ENCODE results near the gene WNK4.
A peak's percentile ranks its signal among the peaks of the same experiment; 100 is the strongest.
"Not testable (repeated sequence)": the region's sequence is repeated elsewhere in the genome, so short reads cannot be mapped to it uniquely, and the experiment has no call there.

The WNK4 gene

DNA sequence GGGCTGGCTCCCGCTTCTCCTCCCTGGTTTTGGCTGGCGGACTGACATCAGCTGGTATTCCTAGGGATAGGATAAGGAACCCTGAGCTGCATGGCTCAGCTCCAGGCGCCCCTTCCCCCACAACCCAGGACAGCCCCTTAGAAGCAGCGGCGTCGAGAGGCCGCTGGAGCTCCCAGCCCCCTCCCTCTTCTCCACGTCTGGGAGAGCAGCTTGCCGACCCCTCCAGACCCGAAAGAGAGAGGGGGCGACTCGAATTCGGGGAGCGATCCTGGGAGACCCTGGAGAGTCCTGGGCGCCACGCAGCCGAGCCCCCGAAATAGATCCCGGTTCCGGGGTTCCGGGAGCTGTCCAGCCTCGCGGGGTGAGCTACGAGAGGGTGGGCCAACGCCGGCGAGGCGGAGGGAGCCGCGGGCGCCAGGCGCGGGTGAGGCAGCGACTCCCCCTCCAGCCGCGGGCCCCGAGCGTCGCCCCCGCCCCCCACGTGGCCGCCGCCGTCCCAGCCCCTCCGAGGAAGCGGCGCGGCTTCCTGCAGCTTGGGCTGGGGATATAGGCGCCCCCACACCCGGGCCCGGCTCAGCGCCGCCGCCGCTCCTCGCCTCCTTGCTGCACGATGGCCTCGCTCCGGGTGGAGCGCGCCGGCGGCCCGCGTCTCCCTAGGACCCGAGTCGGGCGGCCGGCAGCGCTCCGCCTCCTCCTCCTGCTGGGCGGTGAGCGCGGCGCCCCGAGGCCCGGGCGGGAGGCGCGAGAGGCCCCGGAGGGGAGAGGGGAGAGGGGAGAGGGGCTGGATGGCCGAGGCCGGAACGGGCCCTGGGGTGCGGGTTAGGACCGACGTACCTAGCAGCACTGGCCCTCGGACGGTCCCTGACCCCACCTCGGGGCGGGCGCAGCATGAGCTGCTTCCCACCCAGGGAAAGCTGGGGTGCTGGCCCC lies 19.5 kb upstream of the WNK4 start, which contains the start of gene RAMP2:
TSS of gene RAMP2 (plus strand) at position 576 of the 930 bp plus-strand sequence. CDS start at position 611, 35 bp downstream.
- TF ChIP-seq, protein P1, sequence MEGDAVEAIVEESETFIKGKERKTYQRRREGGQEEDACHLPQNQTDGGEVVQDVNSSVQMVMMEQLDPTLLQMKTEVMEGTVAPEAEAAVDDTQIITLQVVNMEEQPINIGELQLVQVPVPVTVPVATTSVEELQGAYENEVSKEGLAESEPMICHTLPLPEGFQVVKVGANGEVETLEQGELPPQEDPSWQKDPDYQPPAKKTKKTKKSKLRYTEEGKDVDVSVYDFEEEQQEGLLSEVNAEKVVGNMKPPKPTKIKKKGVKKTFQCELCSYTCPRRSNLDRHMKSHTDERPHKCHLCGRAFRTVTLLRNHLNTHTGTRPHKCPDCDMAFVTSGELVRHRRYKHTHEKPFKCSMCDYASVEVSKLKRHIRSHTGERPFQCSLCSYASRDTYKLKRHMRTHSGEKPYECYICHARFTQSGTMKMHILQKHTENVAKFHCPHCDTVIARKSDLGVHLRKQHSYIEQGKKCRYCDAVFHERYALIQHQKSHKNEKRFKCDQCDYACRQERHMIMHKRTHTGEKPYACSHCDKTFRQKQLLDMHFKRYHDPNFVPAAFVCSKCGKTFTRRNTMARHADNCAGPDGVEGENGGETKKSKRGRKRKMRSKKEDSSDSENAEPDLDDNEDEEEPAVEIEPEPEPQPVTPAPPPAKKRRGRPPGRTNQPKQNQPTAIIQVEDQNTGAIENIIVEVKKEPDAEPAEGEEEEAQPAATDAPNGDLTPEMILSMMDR (IDR thresholded peaks at IDR 0.05; ENCODE audit: insufficient read depth, low read depth, low read length, missing control alignments) = no peak
- peak within 1 kb of the TSS; percentile 25 for H3K4me3 ChIP-seq (ENCODE audit: low read length)
- DNase-seq (ENCODE audit: low read depth) = peak; percentile 28

DNA sequence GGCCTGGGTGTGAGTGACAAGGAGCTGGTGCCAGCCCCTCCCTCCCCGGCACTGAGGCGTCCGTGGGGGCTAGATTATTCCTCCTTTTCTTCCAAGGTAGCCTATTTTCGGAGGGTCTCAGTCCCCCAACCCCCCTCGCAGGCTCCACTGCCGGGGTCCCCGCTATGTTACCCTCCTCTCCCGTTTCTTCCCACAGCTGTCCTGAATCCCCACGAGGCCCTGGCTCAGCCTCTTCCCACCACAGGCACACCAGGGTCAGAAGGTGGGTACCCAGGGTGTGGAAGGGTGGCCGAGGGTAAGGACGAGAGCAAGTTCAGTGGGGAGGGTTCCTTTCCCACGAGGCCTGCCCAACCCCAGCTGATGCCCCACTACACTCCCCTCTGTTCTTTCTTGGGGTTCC lies 18.8 kb upstream of the WNK4 start:
- H3K4me3 ChIP-seq (ENCODE audit: low read length) = no peak overlapping the region
- no peak for DNase-seq (ENCODE audit: low read depth)
- TF ChIP-seq, protein P1 (IDR thresholded peaks at IDR 0.05; ENCODE audit: insufficient read depth, low read depth, low read length, missing control alignments) = no peak

DNA sequence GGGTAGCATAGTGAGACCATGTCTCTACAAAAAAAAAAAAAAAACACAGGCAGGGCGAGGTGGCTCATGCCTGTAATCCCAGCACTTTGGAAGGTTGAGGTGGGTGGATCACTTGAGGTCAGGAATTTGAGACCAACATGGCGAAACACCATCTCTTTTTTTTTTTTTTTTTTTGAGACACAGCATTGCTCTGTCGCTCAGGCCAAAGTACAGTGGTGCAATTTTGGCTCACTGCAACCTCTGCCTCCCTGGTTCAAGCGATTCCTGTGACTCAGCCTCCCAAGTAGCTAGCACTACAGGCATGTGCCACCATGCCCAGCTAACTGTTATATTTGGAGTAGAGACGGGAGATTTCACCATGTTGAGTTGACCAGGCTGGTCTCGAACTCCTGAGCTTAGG lies 14.3 kb upstream of the WNK4 start:
- no peak overlapping the region for H3K4me3 ChIP-seq (ENCODE audit: low read length)
- DNase-seq (ENCODE audit: low read depth) = peak; percentile 63
- TF ChIP-seq, protein P1 (IDR thresholded peaks at IDR 0.05; ENCODE audit: insufficient read depth, low read depth, low read length, missing control alignments) = no peak

DNA sequence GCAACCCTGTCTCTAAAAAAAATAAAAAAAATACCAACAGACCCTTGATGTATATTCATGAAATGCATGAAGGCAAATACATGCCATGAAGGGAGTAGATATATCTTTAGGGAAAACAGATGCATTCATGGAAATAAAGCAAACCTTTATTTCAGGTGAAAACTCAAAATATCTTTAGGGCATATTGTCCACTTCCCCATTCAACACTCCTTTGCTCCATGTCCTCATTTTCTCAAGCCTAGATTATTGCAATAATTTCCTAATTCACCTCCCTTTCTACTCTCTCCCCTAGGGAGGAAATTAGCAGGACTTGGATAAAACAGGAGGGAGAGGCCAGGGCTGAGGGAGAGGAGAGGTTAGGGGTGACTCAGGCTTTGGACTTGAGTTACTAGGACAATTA lies 12.9 kb upstream of the WNK4 start:
- TF ChIP-seq, protein P1 (IDR thresholded peaks at IDR 0.05; ENCODE audit: insufficient read depth, low read depth, low read length, missing control alignments) = no peak
- no peak overlapping the region for H3K4me3 ChIP-seq (ENCODE audit: low read length)
- DNase-seq (ENCODE audit: low read depth) = no peak

DNA sequence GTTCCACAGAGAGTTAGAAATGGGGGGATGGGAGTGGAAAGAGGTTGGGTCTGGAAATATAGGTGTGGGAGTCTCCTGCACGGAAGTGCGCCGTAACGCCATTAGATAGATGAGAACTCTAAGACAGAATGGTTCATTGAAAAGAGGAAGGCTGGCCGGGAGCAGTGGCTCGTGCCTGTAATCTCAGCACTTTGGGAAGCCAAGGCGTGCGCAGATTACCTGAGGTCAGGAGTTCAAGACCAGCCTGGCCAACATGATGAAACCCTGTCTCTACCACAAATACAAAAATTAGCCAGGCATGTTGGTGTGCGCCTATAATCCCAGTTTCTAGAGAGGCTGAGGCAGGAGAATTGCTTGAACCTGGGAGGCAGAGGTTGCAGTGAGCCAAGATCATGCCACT lies 12.4 kb upstream of the WNK4 start:
- not testable (repeated sequence) for DNase-seq (ENCODE audit: low read depth); H3K4me3 ChIP-seq (ENCODE audit: low read length)

DNA sequence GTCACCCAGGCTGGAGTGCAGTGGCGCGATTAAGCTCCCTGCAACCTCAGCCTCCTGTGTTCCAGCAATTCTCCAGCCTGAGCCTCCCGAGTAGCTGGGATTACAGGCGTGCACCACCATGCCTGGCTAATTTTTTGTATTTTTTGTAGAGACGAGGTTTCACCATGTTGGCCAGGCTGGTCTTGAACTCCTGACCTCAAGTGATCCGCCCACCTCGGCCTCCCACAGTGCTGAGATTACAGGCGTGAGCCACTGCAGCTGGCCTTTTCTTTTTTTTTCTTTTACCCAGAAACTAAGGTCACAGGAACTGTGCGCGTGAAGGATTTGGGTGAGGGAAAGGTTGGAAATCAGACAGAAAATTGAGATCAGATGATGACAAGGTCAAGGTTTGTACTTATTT lies 10.4 kb upstream of the WNK4 start:
- H3K4me3 ChIP-seq (ENCODE audit: low read length); DNase-seq (ENCODE audit: low read depth): not testable (repeated sequence)

DNA sequence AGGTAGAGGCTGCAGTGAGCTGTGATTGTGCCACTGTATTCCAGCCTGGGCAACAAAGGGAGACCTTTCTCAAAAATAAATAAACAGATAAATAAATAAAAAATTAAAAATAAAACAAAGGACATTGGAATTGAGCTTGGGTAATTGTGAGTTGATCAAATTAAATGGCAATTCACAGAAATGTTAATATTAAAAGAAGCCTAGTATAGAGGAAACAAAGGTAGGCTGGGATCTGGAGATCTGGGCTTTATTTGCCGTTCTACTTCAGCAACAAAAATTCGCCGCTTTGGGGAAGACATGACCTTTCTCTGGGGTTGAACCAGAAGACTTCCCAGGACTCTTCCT lies 7.5 kb upstream of the WNK4 start:
- DNase-seq (ENCODE audit: low read depth) = no peak
- TF ChIP-seq, protein P1 (IDR thresholded peaks at IDR 0.05; ENCODE audit: insufficient read depth, low read depth, low read length, missing control alignments) = no peak
- H3K4me3 ChIP-seq (ENCODE audit: low read length) = peak overlapping the region; percentile 98

Data from epithelial cell of esophagus (primary cell).